Spinal cord (tissue), 10 donors: Measurements from ENCODE around the gene CDH20. TPM values are rescaled to one million over a fixed set of nuclear protein-coding genes. Genes with fewer than 3 reads are reported as not detected.

Experiments used
- DNase-seq, 6 donors: peaks; one replicate each; pipeline versions ENCODE4 v3.0.0 to v3.0.0-alpha.2; 2013 to 2015; ENCODE audit warnings: low spot score in 6 of 6, low read depth in 4 of 6
- H3K27ac ChIP-seq: one replicate; pipeline ENCODE4 v1.5.1; 2013; ENCODE audit warnings: low read depth, low read length, control low read depth
- H3K27me3 ChIP-seq: one replicate; pipeline ENCODE4 v1.6.1; 2013; ENCODE audit warnings: low read length; ENCODE audit not compliant: control insufficient read depth, insufficient read depth
- H3K36me3 ChIP-seq: one replicate; pipeline ENCODE4 v1.6.1; 2013; ENCODE audit warnings: low read length; ENCODE audit not compliant: control insufficient read depth, insufficient read depth
- H3K4me1 ChIP-seq: one replicate; pipeline ENCODE4 v1.6.1; 2013; ENCODE audit warnings: low read length; ENCODE audit not compliant: control insufficient read depth, insufficient read depth
- H3K4me3 ChIP-seq: one replicate; pipeline ENCODE4 v1.5.1; 2013; ENCODE audit warnings: low read depth, low read length, control low read depth
- H3K9me3 ChIP-seq: one replicate; pipeline ENCODE4 v1.6.1; 2013; ENCODE audit warnings: low read length; ENCODE audit not compliant: control insufficient read depth, insufficient read depth
- WGBS: methylation state at CpG from one replicate; pipeline ENCODE4 v1.1.5; 2013; ENCODE audit warnings: missing lambda C conversion rate; ENCODE audit not compliant: insufficient coverage; 5-methylcytosine and 5-hydroxymethylcytosine counted together
- polyA plus RNA-seq, 2 donors: library from polyadenylated mRNA; unstranded; fragments of 120-200 nt; gene quantifications; one replicate each; pipeline ENCODE4 v1.2.1, GENCODE V29; 2013; ENCODE audit not compliant: insufficient read length in 2 of 2
- total RNA-seq, 2 donors: library from RNA; depleted of rRNA in 1 of 2; stranded (reverse); fragments of 120-200 nt in 1 of 2; fragments of >200 nt in 1 of 2; gene quantifications; one replicate each; pipeline versions ENCODE4 v1.2.3 to v1.2.4, GENCODE V29; 2013 to 2014
- donor health status: healthy.

The CDH20 gene
- total and polyA plus RNA-seq, 4 donors, result 17.2 to 42.9 (median 31.3) TPM

DNA sequence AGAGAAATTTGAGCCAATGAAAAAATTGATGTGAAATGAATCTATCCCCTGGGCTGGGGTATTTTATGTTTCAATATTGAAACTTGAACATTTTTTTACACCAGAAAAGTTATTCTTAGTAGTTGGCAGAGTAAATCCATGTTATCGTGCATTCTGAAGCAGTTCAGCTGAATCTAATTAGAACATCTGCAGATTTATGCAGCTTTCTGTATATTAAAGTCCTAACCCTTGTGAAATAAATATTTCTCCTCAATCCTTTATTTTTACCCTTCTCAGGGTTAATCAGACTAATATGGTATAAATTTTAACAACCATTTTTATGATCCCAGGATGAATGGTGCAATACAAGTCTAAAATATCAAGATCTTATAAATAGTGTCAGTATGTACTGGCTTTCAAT, 69.5 kb downstream of the CDH20 start:
- no peaks in the 10 kb centered on the region for H3K27me3 ChIP-seq
- H3K4me1 ChIP-seq, result peaks cover 3% of the 10 kb centered on the region
- no peak overlapping the region for H3K4me3 ChIP-seq
- no peaks in the 10 kb centered on the region for H3K36me3 ChIP-seq
- H3K27ac ChIP-seq, result no peak overlapping the region
- H3K9me3 ChIP-seq, result no peaks in the 10 kb centered on the region
- DNase-seq, result peak in 1 of 6 donors; percentile 59
- no CpG with 5 or more reads among the region's 1 CpG for WGBS

DNA sequence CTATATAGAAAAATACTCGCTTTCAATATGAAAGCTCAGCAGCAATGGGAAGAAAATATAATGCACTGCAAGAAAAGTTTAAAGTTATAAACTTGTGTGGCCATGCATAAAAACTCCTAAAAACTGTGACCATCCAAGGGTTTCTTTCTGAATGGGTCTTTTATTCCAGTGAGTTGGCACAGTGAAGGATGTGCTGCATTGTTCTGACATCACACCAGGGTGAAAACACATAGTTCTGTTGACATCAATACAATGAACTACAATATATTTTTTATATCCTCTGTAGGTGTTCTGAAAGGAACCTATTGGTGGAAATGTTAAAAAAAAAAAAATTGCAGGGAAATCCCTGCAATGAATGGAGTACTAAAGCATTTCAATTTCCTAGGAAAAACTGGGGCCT, 80.2 kb downstream of the CDH20 start:
- Histone ChIP-seq H3K36me3 (no peaks in the 10 kb centered on the region), H3K27ac (peak overlapping the region; percentile 50), H3K4me3 (no peak overlapping the region), H3K27me3 (no peaks in the 10 kb centered on the region), H3K9me3 (no peaks in the 10 kb centered on the region), H3K4me1 (no peaks in the 10 kb centered on the region)
- peak in 4 of 6 donors; percentile 19 to 75 (median 44) for DNase-seq
- no CpG with 5 or more reads among the region's 1 CpG for WGBS

GRCh38 chr18:61414086-61414485, 80.9 kb downstream of the CDH20 start:
- DNase-seq, result peak in 1 of 6 donors; percentile 59
- WGBS, result no CpG with 5 or more reads among the region's 4 CpGs
- Histone ChIP-seq H3K27ac (peak overlapping the region; percentile 48), H3K36me3 (no peaks in the 10 kb centered on the region), H3K27me3 (no peaks in the 10 kb centered on the region), H3K9me3 (no peaks in the 10 kb centered on the region), H3K4me3 (no peak overlapping the region), H3K4me1 (no peaks in the 10 kb centered on the region)

DNA sequence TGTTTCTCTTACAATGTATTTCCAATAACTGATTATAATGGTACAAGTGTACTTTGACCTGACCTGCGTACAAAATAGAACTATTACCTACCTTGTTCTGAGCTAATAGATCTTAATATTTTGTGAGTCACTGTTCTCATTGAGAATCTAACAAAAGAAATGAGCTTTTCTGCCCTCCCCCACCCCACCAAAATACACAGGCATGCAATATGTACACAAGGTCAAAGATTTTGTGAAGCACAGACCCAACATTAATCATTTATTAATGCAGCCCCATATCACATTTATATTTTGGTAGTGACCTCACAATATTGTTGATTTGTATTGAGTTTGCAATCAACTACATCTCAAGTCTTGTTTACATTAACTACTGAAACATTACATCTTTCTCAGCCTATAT, 86.5 kb downstream of the CDH20 start:
- DNase-seq, result no peak
- H3K9me3 ChIP-seq, result no peaks in the 10 kb centered on the region
- peaks cover under 1% of the 10 kb centered on the region for H3K36me3 ChIP-seq
- no peak overlapping the region for H3K4me3 ChIP-seq
- H3K27me3 ChIP-seq, result no peaks in the 10 kb centered on the region
- WGBS, result no CpG with 5 or more reads among the region's 1 CpG
- no peak overlapping the region for H3K27ac ChIP-seq
- peaks cover 4% of the 10 kb centered on the region for H3K4me1 ChIP-seq

GRCh38 chr18:61420218-61420885, 87.1 kb downstream of the CDH20 start:
- no peaks in the 10 kb centered on the region for H3K9me3 ChIP-seq
- peaks cover 2% of the 10 kb centered on the region for H3K36me3 ChIP-seq
- DNase-seq, result no peak
- no peaks in the 10 kb centered on the region for H3K27me3 ChIP-seq
- H3K27ac ChIP-seq, result no peak overlapping the region
- peaks cover 4% of the 10 kb centered on the region for H3K4me1 ChIP-seq
- no peak overlapping the region for H3K4me3 ChIP-seq
- WGBS, result 100% methylated on average over 2 of the region's 7 CpGs

DNA sequence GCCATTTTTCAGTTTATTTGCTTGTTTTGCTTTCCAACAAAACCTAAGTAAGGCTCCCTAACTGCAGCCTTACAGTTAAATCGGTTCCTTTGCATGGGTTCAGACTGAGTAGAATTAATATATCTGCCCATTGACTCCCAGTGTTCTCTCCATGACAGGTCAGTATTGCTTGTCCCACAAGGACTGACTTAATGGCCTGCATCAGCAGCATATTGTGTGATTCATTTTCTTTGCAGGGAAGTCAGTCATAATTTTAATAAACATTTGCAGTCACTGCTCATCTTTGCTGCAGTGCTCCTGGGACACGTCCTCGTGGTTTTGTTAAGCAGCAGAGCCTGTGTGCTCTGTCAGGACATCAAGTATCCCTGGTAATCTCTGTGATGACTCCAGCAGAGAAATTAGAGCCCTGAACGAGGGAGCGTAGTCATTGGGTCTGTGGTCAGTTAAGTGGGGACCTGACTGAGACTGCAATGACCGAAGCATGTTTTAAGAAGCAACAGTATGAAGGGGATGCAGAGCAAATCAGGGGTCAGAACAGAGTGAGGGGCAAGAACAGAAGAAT, 93.3 kb downstream of the CDH20 start:
- Histone ChIP-seq H3K4me1 (no peaks in the 10 kb centered on the region), H3K9me3 (no peaks in the 10 kb centered on the region), H3K4me3 (no peak overlapping the region), H3K27me3 (no peaks in the 10 kb centered on the region), H3K27ac (no peak overlapping the region), H3K36me3 (peaks cover 2% of the 10 kb centered on the region)
- peak in 2 of 6 donors; percentile 14 to 86 for DNase-seq
- WGBS, result 52% methylated on average over 6 of the region's 6 CpGs

- WGBS, result 86% methylated on average over 1 of the region's 4 CpGs
- no peak overlapping the region for H3K27ac ChIP-seq
- no peaks in the 10 kb centered on the region for H3K4me1 ChIP-seq
- DNase-seq, result no peak
- no peaks in the 10 kb centered on the region for H3K9me3 ChIP-seq
- H3K27me3 ChIP-seq, result no peaks in the 10 kb centered on the region
- H3K4me3 ChIP-seq, result no peak overlapping the region
- H3K36me3 ChIP-seq, result peaks cover 2% of the 10 kb centered on the region
Observed at GRCh38 chr18:61428266-61428665, 95.0 kb downstream of the CDH20 start.

- no CpG with 5 or more reads among the region's 1 CpG for WGBS
- no peak for DNase-seq
- Histone ChIP-seq H3K4me1 (no peaks in the 10 kb centered on the region), H3K9me3 (peaks cover 1% of the 10 kb centered on the region), H3K27me3 (no peaks in the 10 kb centered on the region), H3K36me3 (no peaks in the 10 kb centered on the region), H3K4me3 (no peak overlapping the region), H3K27ac (no peak overlapping the region)
Observed at GRCh38 chr18:61432590-61432989, 99.4 kb downstream of the CDH20 start.

GRCh38 chr18:61435064-61435652, 101.9 kb downstream of the CDH20 start:
- no peaks in the 10 kb centered on the region for H3K4me1 ChIP-seq

More at GRCh38 chr18:61435064-61435652, 101.9 kb downstream of the CDH20 start:
- H3K27me3 ChIP-seq, result no peaks in the 10 kb centered on the region
- DNase-seq, result no peak
- no peaks in the 10 kb centered on the region for H3K36me3 ChIP-seq
- H3K4me3 ChIP-seq, result no peak overlapping the region
- WGBS, result 59% methylated on average over 3 of the region's 3 CpGs
- H3K9me3 ChIP-seq, result peaks cover 1% of the 10 kb centered on the region
- H3K27ac ChIP-seq, result no peak overlapping the region
